Neural cell (in vitro differentiated cells): ENCODE results near the gene FN1.

Experiments used
- EP300 ChIP-seq: fragments of 450-650 bp; conservative IDR thresholded peaks from 2 replicates; pipeline ENCODE4 v1.6.1; 2014; ENCODE audit warnings: antibody characterized with exemption, mild to moderate bottlenecking, moderate library complexity; ENCODE audit not compliant: poor library complexity, severe bottlenecking
- EZH2 ChIP-seq: fragments of 200-600, 300-800 bp; shearing (Covaris generic), sonication (generic); IDR thresholded peaks from 2 replicates; pipeline ENCODE4 v1.6.1; 2014; ENCODE audit warnings: antibody characterized with exemption, low read length, borderline replicate concordance, mild to moderate bottlenecking; ENCODE audit not compliant: insufficient read depth, poor library complexity, severe bottlenecking
- MXI1 ChIP-seq: fragments of 450-650 bp; conservative IDR thresholded peaks from 2 replicates; pipeline ENCODE4 v1.6.1; 2014; ENCODE audit warnings: antibody characterized with exemption, mild to moderate bottlenecking; ENCODE audit not compliant: poor library complexity, severe bottlenecking
- POLR2AphosphoS5 ChIP-seq: IDR thresholded peaks from 2 replicates; pipeline ENCODE4 v1.6.1; 2012
- RAD21 ChIP-seq: fragments of 450-650 bp; conservative IDR thresholded peaks from 2 replicates; pipeline ENCODE4 v1.6.1; 2014; ENCODE audit warnings: antibody characterized with exemption, mild to moderate bottlenecking, moderate library complexity
- SMC3 ChIP-seq: fragments of 450-650 bp; conservative IDR thresholded peaks from 2 replicates; pipeline ENCODE4 v1.6.1; 2014; ENCODE audit warnings: antibody characterized with exemption, mild to moderate bottlenecking, moderate library complexity; ENCODE audit not compliant: poor library complexity
- TAF1 ChIP-seq: IDR thresholded peaks from 2 replicates; pipeline ENCODE4 v1.6.1; 2012; ENCODE audit warnings: low read depth
- TF ChIP-seq, protein P1 (sequence below): fragments of 450-650 bp; IDR thresholded peaks from 2 replicates; pipeline ENCODE4 v1.5.1; 2014; ENCODE audit warnings: antibody characterized with exemption, mild to moderate bottlenecking, moderate library complexity; ENCODE audit not compliant: poor library complexity, severe bottlenecking
- TF ChIP-seq, protein P2 (sequence below): IDR thresholded peaks from 2 replicates; pipeline ENCODE4 v1.6.1; 2012; ENCODE audit warnings: borderline replicate concordance

DNA sequence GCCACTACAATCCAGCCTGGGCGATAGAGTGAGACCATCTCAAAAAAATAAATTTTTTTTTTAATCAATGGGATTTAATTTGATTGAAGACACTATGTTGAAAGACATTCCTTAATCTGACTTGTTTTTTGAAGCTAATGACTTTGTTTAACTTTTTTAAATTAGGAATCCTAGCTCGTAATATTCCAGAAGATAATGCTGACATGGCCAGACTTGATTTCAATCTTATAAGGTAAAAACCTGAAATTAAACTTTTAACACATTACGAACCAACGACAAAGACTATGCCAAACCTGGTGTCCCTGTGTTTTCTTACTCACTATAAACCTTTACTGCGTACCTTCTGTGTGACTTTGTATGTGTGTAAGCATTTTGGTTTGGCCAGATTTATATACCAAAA lies 116.4 kb downstream of the FN1 start:
- TF ChIP-seq, protein P1, sequence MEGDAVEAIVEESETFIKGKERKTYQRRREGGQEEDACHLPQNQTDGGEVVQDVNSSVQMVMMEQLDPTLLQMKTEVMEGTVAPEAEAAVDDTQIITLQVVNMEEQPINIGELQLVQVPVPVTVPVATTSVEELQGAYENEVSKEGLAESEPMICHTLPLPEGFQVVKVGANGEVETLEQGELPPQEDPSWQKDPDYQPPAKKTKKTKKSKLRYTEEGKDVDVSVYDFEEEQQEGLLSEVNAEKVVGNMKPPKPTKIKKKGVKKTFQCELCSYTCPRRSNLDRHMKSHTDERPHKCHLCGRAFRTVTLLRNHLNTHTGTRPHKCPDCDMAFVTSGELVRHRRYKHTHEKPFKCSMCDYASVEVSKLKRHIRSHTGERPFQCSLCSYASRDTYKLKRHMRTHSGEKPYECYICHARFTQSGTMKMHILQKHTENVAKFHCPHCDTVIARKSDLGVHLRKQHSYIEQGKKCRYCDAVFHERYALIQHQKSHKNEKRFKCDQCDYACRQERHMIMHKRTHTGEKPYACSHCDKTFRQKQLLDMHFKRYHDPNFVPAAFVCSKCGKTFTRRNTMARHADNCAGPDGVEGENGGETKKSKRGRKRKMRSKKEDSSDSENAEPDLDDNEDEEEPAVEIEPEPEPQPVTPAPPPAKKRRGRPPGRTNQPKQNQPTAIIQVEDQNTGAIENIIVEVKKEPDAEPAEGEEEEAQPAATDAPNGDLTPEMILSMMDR: no peak
- TF ChIP-seq RAD21 (no peak), EZH2 (no peak), POLR2AphosphoS5 (no peak), EP300 (no peak), MXI1 (no peak), SMC3 (no peak), TAF1 (no peak)
- TF ChIP-seq, protein P2, sequence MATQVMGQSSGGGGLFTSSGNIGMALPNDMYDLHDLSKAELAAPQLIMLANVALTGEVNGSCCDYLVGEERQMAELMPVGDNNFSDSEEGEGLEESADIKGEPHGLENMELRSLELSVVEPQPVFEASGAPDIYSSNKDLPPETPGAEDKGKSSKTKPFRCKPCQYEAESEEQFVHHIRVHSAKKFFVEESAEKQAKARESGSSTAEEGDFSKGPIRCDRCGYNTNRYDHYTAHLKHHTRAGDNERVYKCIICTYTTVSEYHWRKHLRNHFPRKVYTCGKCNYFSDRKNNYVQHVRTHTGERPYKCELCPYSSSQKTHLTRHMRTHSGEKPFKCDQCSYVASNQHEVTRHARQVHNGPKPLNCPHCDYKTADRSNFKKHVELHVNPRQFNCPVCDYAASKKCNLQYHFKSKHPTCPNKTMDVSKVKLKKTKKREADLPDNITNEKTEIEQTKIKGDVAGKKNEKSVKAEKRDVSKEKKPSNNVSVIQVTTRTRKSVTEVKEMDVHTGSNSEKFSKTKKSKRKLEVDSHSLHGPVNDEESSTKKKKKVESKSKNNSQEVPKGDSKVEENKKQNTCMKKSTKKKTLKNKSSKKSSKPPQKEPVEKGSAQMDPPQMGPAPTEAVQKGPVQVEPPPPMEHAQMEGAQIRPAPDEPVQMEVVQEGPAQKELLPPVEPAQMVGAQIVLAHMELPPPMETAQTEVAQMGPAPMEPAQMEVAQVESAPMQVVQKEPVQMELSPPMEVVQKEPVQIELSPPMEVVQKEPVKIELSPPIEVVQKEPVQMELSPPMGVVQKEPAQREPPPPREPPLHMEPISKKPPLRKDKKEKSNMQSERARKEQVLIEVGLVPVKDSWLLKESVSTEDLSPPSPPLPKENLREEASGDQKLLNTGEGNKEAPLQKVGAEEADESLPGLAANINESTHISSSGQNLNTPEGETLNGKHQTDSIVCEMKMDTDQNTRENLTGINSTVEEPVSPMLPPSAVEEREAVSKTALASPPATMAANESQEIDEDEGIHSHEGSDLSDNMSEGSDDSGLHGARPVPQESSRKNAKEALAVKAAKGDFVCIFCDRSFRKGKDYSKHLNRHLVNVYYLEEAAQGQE: no peak
